K562 (cell line): ENCODE data around the gene GGCT. TPM values are rescaled to one million over a fixed set of nuclear protein-coding genes. Genes with fewer than 3 reads are reported as not detected.

ENCODE experiments used
- ZBTB17 ChIP-seq: fragments of 450-650 bp; formaldehyde crosslinking; IDR thresholded peaks from 2 replicates; pipeline ENCODE4 v1.4.0; 2020; ENCODE audit warnings: mild to moderate bottlenecking
- polyA plus RNA-seq, 8 experiments: library from polyadenylated mRNA; depleted of rRNA in 4 of 8; stranded (reverse) in 5 of 8; unstranded in 3 of 8; fragments of >200 nt; fragmentation: Nextera tagmentation in 2 of 8; fragmentation: Illumina TruSeq in 1 of 8; extraction: Ambion mirVana in 2 of 8; extraction: Trizol in 1 of 8; gene quantifications; 2 replicates each; pipeline versions ENCODE4 v1.2.1 to v1.2.3, GENCODE V29; 2011 to 2014; ENCODE audit warnings: inconsistent platforms in 1 of 8, missing spikeins in 1 of 8
- total RNA-seq, 7 experiments: library from RNA; depleted of rRNA in 6 of 7; stranded (reverse); fragments of >200 nt in 6 of 7; fragmentation: Illumina TruSeq in 2 of 7; extraction: Trizol in 2 of 7; gene quantifications; 2 replicates each; pipeline versions ENCODE4 v1.2.1 to v1.2.3, GENCODE V29; 2011 to 2021; ENCODE audit warnings: low replicate concordance in 1 of 7
- TF ChIP-seq, protein P1 (sequence below), 2 experiments: fragments of 450-650 bp; IDR thresholded peaks; 2 replicates each; pipeline ENCODE4 v1.6.1; 2016; ENCODE audit warnings: mild to moderate bottlenecking in 2 of 2, borderline replicate concordance in 1 of 2, low read depth in 1 of 2, moderate library complexity in 1 of 2
- TF ChIP-seq, protein P2 (sequence below), 3 experiments: fragments of 200-800 bp in 1 of 3; fragments of 250-450 bp in 1 of 3; fragments of 450-650 bp in 1 of 3; sonication (Bioruptor Pico) in 1 of 3; sonication (Bioruptor generic) in 1 of 3; formaldehyde crosslinking in 1 of 3; IDR thresholded peaks; 2 replicates each; pipeline versions ENCODE4 v1.6.1 to v1.8.0; 2016 to 2022; ENCODE audit warnings: mild to moderate bottlenecking in 2 of 3, missing genetic modification characterization in 2 of 3, missing compliant biosample characterization in 1 of 3, moderate library complexity in 1 of 3
- TF ChIP-seq, protein P3 (sequence below): fragments of 250-450 bp; sonication (Bioruptor Pico); IDR thresholded peaks from 2 replicates; pipeline ENCODE4 v1.4.0; 2020
- TF ChIP-seq, protein P4 (sequence below): fragments of 250-450 bp; sonication (Bioruptor Pico); IDR thresholded peaks from 2 replicates; pipeline ENCODE4 v1.5.0; 2021

Gene GGCT
- total and polyA plus RNA-seq, 9 of the 15 experiments (the other 6 are each of a cell fraction or from before 2014, with no cell fraction given), result 79.0 to 349 (median 136) TPM

DNA sequence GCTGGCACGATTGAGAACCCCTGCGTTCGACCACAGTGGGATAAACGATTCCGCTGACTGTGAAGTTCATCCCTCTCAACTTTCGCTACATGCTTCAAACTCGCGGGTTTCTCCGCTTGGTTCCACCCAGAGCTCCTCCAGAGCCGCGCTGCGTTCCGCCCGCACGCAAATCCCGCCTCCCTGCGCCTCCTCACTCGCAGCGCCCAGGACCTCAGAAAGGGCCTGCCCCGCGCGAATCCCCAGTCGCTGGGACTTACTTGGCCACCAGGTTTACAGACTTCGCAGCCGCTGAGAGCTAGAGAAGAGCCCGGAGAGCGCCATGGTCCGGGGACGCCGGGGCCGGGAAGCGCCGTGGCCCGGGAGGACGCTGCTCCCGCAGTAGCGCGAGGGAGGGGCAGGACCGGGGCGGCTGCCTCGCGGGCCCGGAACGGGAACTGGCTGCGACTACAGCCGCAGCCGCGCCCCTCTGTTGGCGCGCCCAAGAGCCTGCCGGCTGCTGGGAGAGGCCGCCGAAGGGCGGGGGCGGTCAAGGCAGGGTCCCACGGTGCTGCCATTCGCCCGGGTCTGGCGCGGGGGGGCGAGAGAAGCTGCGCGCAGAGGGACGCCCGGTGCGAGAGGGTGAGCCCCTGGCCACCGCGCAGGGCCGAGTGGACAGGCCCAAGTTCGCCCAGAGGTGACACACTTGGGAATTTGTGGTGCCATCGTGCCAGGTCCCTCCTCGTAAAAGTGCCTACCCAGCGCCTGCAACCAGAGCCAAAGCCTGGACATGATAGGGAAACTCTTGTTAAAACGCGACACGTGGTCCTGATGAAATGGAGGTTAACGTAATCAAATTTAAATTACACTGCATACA, 26.1 kb downstream of the GGCT start, which contains the start of gene NOD1 (continued):
- TF ChIP-seq, protein P1, sequence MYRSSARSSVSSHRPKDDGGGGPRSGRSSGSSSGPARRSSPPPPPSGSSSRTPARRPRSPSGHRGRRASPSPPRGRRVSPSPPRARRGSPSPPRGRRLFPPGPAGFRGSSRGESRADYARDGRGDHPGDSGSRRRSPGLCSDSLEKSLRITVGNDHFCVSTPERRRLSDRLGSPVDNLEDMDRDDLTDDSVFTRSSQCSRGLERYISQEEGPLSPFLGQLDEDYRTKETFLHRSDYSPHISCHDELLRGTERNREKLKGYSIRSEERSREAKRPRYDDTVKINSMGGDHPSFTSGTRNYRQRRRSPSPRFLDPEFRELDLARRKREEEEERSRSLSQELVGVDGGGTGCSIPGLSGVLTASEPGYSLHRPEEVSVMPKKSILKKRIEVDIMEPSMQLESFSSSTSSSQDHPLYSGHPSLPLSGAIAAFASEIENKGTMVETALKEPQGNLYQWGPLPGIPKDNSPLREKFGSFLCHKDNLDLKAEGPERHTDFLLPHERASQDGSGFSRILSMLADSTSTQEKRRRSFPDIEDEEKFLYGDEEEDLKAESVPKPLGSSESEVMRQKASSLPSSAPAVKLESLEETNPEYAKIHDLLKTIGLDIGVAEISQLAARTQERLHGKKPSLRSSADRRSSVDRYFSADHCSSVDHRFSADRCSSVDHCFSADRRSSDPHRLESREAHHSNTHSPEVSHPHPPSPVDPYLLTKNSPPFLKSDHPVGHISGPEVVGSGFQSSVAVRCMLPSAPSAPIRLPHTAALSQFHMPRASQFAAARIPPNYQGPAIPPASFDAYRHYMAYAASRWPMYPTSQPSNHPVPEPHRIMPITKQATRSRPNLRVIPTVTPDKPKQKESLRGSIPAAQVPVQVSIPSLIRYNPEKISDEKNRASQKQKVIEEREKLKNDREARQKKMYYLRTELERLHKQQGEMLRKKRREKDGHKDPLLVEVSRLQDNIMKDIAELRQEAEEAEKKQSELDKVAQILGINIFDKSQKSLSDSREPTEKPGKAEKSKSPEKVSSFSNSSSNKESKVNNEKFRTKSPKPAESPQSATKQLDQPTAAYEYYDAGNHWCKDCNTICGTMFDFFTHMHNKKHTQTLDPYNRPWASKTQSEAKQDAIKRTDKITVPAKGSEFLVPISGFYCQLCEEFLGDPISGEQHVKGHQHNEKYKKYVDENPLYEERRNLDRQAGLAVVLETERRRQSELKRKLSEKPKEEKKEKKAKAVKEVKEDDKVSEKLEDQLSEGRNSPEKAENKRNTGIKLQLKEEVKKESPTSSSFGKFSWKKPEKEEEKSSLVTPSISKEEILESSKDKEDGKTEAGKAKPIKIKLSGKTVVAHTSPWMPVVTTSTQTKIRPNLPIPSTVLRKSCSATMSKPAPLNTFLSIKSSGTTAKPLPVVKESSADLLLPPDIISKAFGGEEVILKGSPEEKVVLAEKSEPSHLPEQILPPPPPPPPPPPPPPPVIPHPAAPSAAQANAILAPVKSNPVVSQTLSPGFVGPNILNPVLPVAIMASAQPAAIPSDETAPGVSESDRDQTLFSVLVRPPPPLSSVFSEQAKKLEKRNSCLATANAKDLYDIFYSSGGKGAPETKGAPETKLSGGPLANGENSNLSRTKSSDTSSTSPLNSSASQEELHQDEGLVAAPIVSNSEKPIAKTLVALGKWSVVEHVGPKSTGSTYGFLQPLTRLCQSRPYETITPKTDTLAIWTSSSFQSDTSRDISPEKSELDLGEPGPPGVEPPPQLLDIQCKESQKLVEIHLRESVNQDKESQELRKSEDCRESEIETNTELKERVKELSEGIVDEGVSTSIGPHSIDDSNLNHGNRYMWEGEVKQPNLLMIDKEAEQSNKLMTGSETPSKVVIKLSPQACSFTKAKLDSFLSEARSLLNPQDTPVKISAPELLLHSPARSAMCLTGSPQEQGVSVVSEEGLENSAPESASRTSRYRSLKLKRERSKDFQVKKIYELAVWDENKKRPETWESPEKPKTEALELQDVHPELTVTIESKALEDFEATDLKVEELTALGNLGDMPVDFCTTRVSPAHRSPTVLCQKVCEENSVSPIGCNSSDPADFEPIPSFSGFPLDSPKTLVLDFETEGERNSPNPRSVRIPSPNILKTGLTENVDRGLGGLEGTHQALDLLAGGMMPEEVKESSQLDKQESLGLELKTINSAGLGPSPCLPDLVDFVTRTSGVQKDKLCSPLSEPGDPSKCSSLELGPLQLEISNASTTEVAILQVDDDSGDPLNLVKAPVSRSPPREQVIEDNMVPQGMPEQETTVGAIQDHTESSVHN (IDR thresholded peaks at IDR 0.05; ENCODE audit: borderline replicate concordance in 1 of 2, low read depth in 1 of 2), result no peak
- no peak; the same call in 1 of the 2 replicates for TF ChIP-seq ZBTB17 (CRISPR knock-in tag)
- TF ChIP-seq, protein P2, sequence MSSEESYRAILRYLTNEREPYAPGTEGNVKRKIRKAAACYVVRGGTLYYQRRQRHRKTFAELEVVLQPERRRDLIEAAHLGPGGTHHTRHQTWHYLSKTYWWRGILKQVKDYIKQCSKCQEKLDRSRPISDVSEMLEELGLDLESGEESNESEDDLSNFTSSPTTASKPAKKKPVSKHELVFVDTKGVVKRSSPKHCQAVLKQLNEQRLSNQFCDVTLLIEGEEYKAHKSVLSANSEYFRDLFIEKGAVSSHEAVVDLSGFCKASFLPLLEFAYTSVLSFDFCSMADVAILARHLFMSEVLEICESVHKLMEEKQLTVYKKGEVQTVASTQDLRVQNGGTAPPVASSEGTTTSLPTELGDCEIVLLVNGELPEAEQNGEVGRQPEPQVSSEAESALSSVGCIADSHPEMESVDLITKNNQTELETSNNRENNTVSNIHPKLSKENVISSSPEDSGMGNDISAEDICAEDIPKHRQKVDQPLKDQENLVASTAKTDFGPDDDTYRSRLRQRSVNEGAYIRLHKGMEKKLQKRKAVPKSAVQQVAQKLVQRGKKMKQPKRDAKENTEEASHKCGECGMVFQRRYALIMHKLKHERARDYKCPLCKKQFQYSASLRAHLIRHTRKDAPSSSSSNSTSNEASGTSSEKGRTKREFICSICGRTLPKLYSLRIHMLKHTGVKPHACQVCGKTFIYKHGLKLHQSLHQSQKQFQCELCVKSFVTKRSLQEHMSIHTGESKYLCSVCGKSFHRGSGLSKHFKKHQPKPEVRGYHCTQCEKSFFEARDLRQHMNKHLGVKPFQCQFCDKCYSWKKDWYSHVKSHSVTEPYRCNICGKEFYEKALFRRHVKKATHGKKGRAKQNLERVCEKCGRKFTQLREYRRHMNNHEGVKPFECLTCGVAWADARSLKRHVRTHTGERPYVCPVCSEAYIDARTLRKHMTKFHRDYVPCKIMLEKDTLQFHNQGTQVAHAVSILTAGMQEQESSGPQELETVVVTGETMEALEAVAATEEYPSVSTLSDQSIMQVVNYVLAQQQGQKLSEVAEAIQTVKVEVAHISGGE (CRISPR knock-in tag; IDR thresholded peaks at IDR 0.05), result peak in 1 of 3 experiments; percentile 69; a peak in 1 of 6 replicates
- TF ChIP-seq, protein P3, sequence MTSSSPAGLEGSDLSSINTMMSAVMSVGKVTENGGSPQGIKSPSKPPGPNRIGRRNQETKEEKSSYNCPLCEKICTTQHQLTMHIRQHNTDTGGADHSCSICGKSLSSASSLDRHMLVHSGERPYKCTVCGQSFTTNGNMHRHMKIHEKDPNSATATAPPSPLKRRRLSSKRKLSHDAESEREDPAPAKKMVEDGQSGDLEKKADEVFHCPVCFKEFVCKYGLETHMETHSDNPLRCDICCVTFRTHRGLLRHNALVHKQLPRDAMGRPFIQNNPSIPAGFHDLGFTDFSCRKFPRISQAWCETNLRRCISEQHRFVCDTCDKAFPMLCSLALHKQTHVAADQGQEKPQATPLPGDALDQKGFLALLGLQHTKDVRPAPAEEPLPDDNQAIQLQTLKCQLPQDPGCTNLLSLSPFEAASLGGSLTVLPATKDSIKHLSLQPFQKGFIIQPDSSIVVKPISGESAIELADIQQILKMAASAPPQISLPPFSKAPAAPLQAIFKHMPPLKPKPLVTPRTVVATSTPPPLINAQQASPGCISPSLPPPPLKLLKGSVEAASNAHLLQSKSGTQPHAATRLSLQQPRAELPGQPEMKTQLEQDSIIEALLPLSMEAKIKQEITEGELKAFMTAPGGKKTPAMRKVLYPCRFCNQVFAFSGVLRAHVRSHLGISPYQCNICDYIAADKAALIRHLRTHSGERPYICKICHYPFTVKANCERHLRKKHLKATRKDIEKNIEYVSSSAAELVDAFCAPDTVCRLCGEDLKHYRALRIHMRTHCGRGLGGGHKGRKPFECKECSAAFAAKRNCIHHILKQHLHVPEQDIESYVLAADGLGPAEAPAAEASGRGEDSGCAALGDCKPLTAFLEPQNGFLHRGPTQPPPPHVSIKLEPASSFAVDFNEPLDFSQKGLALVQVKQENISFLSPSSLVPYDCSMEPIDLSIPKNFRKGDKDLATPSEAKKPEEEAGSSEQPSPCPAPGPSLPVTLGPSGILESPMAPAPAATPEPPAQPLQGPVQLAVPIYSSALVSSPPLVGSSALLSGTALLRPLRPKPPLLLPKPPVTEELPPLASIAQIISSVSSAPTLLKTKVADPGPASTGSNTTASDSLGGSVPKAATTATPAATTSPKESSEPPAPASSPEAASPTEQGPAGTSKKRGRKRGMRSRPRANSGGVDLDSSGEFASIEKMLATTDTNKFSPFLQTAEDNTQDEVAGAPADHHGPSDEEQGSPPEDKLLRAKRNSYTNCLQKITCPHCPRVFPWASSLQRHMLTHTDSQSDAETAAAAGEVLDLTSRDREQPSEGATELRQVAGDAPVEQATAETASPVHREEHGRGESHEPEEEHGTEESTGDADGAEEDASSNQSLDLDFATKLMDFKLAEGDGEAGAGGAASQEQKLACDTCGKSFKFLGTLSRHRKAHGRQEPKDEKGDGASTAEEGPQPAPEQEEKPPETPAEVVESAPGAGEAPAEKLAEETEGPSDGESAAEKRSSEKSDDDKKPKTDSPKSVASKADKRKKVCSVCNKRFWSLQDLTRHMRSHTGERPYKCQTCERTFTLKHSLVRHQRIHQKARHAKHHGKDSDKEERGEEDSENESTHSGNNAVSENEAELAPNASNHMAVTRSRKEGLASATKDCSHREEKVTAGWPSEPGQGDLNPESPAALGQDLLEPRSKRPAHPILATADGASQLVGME, result no peak
- TF ChIP-seq, protein P4, sequence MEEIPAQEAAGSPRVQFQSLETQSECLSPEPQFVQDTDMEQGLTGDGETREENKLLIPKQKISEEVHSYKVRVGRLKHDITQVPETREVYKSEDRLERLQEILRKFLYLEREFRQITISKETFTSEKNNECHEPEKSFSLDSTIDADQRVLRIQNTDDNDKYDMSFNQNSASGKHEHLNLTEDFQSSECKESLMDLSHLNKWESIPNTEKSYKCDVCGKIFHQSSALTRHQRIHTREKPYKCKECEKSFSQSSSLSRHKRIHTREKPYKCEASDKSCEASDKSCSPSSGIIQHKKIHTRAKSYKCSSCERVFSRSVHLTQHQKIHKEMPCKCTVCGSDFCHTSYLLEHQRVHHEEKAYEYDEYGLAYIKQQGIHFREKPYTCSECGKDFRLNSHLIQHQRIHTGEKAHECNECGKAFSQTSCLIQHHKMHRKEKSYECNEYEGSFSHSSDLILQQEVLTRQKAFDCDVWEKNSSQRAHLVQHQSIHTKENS (CRISPR knock-in tag), result no peak
